UCSD-AML1 (cell line): ENCODE measurements around the gene CTBP1.
A peak's percentile ranks its signal among the peaks of the same experiment; 100 is the strongest.

ENCODE experiments used
- DNase-seq: peaks from one replicate; lab custom pipeline; 2025; ENCODE audit not compliant: unreplicated experiment; lab: John Stamatoyannopoulos, UW

CTBP1 gene

DNA sequence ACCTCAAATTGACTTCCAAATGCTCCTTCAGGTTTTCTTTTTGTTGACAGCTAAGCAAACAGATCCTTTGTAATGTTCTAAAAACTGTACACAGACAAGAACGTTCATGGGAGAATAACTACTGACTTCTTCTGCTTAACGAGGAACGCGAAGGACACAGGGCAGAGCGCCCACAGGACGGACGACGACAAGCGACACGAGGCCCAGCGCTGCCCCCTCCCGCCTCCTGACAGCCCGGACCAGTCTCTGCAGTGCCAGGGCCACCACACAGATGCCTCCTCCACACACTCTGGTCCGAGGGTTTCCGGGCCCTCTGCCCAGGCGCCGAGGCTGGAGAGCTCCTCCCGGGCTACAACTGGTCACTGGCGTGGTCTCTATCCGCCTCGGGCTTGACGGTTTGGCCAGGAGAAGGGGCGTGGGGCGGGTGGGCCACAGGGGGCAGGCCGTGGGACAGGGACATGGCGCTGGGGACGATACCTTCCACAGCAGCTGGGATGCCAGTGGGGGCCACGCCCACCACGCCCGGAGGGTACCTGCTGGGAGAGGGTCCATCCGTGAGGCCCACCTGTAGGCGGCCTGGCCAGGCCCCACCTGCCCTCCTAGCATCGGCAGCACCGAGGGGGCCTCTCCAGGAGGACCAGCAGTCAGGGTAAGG lies 36.9 kb downstream of the CTBP1 start:
- DNase-seq: no peak

DNA sequence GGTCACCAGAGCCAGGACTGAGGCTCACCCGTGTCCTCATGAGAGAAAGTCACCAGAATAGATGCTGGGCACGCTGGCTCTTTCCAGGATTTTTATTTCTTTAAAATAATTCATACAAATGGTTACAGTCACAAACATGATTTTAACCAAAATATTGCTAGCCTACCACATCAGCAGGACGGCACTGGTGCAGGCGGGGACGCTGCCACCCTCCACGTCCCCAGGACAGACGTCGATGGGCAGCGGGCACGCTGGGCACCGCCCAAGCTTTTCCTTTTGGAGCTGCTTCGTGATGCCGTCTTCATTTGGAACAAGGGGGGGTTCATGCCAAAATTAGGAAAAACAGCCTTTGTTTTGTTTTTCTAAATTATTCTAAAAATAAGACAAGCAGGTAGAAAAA lies 37.6 kb downstream of the CTBP1 start:
- DNase-seq: no peak

DNA sequence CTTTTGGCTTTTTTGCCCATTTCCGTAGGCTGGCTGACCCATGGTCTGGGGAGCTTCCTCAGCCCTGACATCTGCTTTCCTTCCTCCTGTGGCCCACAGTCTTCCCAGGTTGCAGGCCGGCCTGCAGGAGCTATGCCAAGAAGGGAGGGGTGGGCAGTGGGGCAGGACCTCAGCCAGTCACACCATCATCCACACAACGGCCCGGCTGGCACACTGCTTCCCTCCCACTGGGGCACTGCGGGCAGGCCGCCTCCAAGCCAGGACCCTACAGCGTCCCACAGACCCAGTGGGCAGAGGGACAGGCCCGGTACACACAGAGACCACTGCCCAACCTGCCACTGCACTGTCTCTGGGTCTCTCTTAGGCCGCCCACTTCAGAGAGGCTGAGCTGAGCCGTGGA lies 38.0 kb downstream of the CTBP1 start:
- no peak for DNase-seq

DNA sequence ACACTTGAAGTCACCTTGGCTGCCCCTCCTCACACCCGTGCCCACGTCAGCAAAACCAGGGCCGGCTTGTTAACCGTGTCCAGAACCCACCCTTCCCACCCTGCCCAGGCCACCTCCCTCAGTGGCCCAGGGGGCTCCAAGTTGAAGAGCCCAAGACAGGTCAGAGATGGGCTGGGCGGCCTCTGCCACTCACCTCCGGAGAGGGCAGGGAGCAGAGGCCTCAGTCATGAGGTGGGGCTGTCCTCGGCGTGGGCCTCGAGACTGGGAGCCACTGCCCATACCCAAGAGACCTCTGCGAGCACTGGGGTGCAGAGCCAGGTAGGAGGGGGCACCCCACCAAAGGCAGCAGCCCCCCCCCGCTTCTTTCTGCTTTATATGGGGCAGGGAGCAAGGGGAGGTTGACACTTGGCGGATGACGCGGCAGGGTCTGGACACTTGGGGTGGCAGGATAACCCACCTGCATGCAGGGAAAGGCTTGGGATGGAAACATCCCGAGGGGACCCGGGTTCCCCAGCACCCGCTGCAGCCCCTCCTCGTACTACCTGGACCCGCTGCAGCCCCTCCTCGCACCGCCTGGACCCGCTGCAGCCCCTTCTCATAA lies 38.6 kb downstream of the CTBP1 start:
- DNase-seq: no peak

DNA sequence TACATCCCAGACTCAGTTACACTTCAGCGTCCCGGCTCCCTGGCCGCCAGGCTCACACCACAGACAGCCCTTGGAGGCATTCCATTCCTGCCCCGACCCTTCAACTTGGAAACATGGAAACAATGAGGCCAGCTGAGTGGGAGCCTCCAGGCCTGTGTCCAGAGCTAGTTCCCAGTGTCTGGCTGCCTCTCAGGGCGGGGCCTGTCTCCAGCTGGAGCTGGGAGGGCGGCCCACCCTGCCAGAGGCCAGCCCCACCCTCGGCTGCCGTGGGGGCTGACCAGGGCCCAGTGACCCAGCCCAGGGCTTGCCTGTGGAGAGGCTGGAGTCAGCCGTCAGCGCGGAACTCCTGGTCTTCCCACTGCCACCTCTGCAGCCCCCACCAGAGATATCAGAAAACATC lies 39.1 kb downstream of the CTBP1 start:
- DNase-seq: no peak

DNA sequence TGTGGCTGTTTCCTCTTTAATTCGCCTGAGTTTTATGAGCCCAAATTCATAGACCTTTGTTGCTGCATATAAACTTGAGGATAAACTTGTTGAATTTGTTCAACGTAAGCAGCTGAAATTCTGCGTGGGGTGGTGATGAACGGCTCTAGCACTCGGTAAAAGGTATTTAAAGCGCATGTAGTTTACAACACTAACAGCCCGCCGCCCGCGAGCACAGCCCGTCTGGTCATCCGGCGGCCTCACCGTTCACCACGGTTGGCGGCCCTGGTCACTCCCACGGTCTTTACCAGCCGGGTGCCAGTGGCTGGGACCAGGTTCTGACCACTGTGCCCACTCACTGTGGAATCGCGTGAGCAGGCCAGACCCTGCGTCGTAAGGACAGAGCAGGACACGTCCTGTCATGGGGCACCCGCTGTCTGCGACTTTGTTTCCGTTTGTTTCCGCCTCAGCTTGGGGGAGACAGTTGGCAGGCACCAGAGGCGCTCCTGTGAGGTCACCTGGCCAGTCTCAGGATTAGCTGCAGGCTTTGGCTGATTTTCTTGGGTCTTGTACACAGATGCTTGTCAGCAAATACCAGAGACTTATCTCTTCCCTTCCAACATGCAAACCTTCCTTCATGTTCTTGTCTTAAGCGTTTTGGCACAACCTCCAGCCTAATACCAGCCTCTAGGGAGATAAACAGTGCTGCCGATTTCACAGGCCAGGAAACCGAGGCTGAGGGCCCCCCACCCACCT lies 39.8 kb downstream of the CTBP1 start:
- no peak for DNase-seq

DNA sequence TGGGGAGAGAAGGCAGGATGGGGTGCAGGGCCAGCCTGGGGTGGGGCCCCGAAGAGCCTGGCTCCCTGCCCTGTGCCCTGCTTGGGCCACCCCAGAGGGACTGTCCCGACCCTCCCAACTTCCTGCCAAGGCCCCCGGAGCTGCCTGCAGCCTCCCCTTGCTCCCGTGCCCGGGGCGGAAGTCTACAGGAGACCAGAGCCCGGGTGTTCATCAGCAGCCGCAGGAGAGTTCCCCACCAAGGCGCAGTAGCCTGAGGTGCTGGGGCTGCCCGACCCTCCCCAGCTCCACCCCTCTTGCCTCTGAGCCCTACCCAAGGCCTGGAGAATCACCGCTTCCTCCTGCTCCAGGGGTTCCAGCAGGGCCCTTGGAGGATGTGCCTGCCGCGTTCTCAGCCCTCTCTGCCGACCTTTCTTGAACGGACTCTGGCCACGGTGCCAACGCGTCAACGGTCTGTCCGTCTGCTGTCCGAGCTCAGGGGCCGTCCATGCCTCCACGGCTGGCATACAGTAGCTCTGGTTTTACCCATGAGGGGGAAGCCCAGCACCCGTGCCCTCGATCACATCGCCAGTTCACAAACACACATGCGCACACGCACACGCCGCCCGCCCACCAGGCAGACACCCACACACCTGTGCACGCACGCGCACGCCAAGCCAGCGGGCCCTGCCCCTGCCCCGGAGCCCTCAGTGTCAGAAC lies 40.5 kb downstream of the CTBP1 start:
- DNase-seq: no peak

DNA sequence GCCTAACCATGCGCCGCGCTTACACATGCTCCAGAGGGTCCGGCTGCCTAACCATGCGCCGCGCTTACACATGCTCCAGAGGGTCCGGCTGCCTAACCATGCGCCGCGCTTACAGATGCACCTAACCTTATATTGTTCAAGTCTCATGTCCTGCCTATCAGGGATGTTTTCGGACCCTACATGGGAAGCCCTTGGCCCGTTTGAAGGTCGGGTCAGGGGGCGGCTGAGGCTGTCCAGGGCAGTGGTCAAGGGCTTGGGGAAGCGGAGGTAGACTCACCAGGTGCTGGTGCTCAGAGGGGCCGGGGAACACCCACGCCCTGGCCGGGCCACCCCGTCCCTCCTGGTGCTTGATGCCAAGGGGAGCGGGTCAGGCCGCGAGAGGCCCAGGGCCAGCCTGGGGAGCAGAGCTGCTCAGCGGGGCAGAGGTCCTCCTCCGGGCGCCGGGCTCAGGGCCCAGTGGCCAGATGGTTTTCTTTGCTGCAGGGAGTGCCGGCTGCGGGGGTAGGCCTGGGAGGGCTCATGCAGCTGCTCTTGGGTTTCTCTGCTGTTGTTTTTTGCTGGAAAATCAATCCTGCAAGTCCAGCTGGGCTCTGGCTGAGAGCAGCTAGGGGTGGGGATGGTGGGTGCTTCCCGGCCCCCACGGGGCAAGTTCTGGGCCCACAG lies 41.2 kb downstream of the CTBP1 start:
- no peak for DNase-seq

DNA sequence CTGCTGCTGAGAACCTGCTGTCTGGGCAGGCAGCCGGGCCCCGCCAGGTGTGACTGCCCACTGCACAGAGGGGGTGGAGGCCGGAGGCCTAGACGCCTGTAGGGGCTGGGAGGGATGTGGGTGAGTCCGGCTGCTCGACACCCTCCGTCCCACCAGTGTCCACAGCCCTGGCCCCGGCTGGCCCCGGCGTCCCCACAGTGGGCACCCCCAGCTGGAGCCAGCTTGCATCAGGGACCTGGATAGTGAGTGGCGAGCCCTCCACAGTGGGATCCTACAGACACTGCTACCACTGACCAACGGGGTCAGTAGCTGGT lies 41.8 kb downstream of the CTBP1 start:
- no peak for DNase-seq

DNA sequence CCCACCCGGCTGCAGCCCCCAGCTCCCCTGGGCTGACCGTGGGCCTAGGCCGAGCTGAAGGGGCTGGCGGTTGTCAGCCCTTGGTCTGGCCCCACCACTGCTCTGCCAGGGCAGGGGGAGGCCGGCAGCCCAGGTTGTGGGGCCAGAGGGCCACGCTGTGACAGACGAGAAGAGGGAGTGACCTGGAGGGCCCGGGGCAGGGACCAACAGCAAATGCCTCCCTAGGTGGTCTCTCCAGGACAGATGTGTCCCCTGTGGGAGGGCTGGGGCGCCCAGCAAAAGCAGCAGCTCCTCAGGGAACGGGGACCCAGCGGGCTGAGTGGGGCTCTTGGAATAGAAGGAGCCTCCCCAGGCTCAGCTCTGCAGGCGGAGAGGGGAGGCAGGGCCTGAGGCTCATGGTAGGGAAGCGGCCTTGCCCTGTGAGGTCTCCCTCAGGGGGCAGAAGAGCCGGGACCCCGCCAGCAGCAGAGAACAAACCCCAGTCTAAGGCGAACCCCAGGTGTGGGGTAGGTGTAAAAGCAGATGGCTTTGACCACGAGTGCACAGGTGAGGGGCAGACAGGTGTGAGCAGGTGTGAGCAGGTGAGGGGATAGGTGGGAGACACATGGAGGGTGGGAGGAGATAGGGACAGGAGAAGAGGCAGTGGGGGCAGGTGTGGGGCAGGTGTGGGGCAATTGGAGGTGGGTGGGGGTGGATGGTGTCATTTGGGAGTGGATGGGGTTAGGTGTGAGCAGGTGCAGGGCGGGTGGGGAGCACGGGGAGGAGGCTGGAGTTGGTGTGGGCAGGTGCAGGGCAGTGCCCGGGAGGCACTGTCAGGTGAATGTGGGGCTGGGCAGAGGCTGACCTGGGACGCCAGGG lies 42.4 kb downstream of the CTBP1 start:
- DNase-seq: no peak

DNA sequence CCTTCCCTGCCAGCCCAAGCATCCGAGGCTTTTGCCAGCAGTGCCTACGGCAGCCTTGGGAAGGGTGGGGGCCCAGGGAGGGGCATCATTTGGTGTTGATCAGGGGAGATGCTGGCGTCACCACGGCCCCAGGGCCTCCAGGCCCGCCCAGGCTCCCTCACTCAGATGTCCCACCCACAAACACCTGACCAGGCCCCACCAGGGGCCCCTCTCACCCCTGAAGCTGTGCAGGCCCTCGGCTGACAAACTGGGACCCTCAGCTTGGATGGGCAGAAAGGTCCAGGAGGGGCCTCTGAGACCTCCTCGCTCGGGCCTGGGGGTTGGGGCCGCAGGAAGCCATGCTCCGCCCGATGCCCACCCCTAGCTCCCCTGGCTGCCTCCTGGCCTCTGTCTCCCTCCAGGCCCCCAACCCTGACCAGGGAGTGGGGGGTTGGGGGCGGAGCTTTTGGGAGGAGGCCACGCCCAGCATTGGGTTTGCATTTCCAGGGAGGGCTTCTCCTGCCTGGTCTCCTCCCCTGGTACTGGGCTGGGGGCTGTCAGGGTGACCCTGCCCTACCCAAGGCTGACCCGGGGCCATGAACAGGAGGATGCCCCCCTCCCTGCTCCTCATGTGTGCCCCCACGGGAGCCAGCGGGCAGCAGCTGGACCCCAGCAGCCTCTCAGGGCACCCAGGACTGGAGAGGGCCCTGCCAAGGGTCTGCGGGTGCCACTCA lies 43.2 kb downstream of the CTBP1 start:
- no peak for DNase-seq

DNA sequence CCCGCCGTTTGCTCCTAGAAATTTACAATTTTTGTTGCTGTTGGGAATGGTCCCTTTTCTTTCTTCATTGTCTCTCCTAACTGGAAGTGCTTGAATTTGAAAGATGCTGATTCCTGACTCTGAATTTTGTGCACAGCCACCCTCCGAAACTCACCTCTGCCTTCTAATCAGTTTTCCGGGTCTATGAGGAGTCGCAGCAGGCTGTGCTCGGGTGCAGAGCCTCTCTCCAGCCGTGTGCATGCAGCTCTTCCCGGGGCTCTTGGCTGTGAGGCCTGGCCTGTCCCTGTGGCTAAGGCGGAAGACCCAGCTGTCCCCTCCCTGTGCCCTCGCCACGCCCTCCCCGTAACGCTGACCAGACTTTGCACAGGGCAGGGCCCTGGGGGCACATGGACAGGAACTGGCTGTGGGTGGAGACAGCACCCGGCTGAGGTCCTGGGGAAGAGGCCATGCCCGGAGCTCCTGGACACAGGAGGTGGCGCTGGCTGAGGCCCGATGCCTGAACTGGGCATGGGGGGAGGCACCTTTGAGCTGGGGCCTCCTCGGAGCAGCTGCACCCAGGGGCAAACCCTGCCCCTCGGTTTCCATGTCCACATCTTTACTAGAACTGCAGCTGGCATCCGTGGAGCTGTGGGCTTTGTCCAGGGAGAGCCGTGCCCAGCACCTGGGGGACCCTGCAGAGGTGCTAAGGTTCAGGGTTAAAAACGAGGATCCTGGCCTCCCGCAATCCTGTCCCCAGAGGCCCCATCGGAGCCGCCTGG lies 43.9 kb downstream of the CTBP1 start:
- DNase-seq: no peak

DNA sequence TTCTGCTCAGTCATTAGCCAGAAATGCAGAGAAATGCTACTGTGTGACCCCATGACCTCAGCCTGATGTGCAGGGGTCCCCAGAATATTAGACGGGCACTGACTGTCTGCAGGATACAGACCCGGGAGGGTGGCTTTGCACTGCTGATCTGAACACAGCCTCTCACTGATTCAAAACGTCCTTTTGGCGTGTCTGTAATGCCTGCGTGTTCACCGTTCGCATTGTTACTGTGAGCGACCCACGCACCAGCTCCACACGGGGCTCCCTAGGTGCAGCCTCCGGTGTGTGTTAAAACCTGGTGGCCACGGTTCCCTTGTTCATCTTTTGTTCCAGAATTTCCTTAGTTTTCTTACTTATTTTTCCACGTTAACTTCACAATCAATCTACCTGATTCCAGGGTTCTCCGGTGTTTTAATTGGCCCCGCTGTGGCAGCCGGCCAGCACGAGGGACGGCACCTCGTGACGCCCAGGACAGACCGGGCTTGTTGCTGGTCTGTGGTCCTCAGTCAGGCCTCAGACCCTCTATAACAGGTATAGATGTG lies 44.6 kb downstream of the CTBP1 start:
- DNase-seq: no peak

DNA sequence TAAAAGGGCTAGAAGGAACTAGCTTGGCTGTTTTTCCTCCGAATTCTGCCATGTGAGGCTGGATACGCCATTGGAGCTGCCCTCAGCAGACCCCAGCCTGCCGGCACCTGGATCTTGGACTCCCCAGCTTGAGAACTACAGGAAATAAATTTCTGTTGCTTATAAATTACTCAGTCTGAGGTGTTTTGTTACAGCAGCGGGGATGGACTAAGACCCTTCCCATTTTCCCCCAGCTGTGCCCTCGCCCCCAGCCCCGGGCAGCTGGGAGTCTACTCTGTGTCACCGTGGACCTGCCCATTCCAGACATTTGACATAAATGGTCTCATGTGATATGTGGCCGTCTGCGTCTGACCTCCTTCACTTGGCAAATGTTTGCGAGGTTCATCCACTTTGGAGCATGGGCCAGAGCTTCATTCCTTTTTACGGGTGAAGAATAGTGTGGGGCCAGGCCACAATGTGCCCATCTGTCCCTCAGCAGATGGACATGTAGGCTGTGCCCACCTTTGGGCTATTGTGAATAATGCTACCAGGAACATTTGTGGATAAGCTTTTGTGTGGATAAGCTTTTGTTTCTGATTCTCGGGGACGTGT lies 45.8 kb downstream of the CTBP1 start:
- no peak for DNase-seq

DNA sequence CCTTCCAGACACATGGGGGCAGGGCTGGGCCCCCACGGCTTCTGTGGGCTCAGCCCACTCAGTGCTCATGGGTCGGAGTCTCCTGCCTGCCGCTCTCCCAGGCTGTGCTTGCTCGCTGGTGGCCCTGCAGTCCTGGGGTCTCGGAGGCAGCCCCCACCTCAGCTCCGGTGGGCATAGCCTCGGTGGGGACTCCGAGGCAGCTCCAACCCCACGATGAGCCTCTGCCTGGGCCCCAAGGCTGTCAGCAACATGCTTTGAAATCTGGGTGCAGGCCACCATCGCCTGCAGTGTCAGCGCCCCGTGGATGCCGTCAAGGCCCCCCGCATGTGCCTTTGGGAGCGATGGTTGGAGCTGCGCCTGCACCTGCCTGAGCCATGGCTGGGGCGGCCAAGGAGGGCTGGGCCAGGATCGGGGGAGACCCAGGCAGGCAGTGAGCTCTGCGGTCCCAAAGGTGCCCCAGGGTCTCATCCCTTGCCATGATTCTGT lies 46.4 kb downstream of the CTBP1 start:
- no peak for DNase-seq

DNA sequence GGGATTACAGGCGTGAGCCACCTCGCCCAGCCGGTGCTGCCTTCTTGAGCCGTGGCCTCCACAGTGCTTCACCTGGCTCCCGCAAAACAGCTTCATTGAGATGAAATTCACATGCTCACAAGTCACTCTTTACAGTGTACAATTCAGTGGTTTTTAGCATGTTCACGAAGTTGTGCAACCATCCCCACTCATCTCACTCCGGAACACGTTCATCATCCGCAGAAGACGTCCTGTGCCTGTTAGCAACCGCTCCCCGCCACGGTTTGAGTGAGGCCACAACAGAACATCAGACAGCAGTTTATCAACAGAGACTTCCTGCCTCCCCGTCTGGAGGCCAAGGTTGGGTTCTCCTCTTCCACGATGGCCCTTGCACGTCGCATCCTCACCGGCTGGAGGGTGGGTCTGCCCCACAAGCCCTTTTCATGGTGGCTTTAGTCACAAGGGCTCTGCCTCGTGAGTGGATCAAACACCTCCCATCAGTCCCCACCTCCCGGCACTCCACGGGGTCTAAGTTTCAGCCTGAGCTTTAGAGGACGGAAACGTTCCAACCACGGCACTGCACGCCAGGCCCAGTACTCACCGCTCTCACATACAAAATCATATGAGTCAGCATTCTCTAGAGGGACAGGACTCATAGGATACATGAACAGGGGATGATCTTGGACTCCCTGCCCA lies 46.9 kb downstream of the CTBP1 start:
- DNase-seq: peak; percentile 60

DNA sequence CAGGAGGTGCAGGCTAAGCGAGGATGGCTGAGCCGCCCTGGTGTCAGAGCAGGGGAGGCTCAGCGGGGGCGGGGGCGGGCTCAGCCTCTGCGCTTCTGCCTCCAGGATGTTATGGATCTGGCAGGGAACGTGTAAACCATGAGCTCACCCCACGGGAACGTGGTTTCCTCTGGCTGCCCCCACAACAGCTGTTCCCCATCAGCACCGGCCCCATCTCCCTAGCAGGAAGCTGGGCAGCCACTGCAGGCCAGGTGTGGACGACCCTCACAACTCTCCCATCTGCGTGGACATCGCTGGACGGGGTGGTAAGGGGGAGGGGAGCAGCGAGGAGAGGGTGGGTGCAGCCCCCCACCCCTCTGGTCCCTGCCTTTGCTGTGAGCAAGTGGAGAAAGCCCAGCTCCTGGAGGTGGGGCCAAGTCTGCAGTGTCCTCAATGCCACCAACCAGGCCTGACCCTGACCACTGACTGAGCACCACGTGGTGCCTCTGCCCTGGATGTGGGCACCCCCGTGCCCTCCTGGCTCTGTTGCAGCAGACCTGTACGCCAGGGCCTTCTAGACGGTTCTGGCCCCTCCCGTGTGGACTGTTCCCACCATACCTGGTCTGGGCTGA lies 48.4 kb downstream of the CTBP1 start:
- DNase-seq: no peak
